HG02610 (cell line): ENCODE data around the gene TAC1.
"Not testable (repeated sequence)": the region's sequence is repeated elsewhere in the genome, so short reads cannot be mapped to it uniquely, and the experiment has no call there.

ENCODE experiments used
- ATAC-seq: cut with Tn5 transposase; IDR thresholded peaks from one replicate; pipeline ENCODE4 v1.9.1; 2021; ENCODE audit warnings: mild to moderate bottlenecking, moderate library complexity; ENCODE audit not compliant: unreplicated experiment

Gene TAC1

DNA sequence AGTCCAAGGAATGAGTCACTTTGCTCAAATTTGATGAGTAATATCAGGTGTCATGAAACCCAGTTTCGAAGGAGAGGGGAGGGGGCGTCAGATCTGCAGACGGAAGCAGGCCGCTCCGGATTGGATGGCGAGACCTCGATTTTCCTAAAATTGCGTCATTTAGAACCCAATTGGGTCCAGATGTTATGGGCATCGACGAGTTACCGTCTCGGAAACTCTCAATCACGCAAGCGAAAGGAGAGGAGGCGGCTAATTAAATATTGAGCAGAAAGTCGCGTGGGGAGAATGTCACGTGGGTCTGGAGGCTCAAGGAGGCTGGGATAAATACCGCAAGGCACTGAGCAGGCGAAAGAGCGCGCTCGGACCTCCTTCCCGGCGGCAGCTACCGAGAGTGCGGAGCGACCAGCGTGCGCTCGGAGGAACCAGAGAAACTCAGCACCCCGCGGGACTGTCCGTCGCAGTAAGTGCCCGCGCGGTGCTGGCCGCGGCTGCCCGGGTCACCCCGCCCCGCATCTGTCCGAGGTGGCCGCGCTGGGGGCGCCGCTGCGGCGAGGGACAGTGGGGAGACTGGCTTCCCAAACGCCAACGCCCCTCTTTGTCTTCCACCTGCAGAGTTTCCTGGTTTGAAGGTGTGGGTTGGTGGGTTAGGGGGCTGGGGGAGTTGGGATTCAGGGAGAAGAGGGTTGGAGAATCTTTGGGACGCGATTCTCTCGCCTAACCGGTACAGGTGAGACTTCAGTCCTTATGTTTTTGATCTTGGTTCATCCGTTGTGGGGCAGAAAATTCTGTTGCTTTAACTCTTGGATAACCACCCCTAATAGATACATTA, at the start of gene TAC1:
TAC1 (plus strand) TSS at position 351 of the 829 bp plus-strand sequence. CDS start 527 bp downstream, outside the sequence.
- ATAC-seq = no peak

DNA sequence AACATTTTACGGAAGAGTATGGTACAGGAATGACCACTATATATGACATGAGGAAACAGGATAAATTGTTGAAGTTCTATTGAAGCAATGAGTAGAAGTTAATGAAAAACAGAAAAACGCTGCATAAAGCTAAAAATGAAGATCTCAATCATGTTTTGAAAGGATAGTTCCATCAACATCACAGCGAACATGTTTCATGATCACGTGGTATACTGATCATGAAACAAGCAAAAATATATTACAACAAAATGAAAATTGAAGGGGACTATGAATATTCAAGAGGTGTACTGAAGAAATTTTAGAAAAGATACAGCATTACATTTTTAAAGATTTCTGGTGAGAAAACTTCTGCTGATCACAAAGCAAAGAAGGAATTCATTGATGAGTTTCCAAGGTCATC, 45.9 kb upstream of the TAC1 start:
- no peak for ATAC-seq

GRCh38 chr7:97693586-97693985, 38.3 kb upstream of the TAC1 start:
- no peak for ATAC-seq

GRCh38 chr7:97694355-97694754, 37.5 kb upstream of the TAC1 start:
- ATAC-seq = no peak

GRCh38 chr7:97697396-97697795, 34.5 kb upstream of the TAC1 start:
- no peak for ATAC-seq

- no peak for ATAC-seq
Observed at GRCh38 chr7:97722386-97722785, 9.5 kb upstream of the TAC1 start.

DNA sequence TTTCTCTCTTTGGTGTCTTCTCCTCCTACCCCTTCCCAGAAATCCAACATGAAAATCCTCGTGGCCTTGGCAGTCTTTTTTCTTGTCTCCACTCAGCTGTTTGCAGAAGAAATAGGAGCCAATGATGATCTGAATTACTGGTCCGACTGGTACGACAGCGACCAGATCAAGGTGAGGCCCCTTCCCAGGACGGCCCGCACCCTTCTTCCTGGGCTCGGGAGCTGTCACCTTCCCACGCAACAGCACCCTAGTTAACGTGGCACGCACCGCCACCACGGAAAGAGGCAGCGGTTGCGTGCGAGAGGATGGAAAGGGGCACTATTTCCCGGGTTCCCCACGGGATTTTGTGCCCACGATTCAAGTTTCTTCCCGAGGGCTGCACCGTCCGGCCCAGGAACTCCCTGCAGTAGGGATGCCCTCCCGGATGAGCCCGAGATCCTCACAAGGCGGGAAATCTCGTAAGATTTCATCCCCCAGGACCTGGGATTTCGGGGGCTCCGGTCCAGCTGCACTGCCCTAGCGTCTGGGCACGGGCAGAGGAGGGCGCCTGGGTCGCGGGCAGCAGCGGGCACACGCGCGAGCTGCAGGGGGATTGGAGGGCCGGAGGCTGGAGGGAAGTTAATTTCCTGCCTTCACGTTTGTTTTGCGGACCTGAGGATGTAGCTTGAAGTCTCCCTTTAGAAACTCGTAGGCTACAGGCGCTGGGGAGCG, 834 bp downstream of the TAC1 start:
- ATAC-seq = no peak

DNA sequence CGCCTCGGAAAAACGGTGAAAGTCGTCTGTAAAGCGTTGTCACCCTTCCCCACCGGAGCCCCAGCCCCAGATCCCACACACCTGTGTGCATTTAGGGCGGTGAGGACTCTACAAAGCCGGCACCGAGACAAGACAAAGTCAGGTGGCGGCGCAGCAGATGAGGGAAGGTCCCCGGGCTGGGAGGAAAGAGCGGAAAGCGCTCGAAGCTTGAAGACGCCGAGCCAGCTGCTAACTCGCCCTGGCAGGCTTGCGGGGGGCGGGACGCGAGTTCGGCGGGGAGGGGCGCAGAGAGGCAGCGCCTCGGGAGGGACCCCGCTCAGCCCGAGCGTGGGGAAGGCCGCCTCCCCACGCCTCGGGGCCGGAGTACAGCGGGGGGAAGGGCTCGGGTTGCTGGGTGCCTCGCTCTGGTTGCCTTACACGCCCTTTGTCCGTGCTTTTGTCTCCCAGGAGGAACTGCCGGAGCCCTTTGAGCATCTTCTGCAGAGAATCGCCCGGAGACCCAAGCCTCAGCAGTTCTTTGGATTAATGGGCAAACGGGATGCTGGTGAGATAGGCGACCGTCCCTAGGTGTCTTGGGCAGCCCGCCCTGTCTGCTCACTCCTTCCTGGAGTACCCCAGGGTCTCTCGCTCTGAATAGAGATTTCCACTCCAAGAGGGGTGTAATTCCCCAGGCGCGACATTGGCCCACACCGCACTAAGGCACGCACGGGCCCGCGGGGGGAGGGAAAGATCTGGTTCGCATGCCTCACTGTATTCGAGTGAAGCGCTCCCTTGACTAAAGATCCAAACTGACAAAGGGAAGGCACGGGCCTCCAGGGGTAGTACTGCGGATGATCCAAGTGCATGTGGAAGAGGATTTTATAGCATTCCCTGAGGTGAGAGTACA, 1.6 kb downstream of the TAC1 start:
- ATAC-seq = no peak

GRCh38 chr7:97734255-97734654, 2.4 kb downstream of the TAC1 start:
- no peak for ATAC-seq

DNA sequence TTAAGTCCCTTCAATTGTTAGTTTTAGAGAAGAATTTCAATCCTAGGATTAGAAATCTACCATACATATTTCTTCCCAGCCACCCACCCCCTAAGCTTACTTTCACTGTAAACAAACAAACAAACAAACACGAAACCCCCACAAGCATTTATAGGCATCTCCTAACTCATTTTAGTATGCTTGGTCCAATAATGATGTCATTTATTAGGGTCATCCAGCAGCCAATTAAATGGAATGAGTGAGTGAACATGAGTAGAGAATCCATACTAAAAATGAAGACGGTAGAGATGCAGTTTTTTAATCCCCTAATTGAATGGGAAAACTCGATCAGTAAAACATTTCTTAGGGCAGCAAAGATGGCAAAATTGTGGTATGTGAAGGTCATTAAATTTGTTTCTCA, 3.2 kb downstream of the TAC1 start:
- ATAC-seq = no peak

- ATAC-seq = no peak
Observed at GRCh38 chr7:97748482-97748881, 16.6 kb downstream of the TAC1 start.

DNA sequence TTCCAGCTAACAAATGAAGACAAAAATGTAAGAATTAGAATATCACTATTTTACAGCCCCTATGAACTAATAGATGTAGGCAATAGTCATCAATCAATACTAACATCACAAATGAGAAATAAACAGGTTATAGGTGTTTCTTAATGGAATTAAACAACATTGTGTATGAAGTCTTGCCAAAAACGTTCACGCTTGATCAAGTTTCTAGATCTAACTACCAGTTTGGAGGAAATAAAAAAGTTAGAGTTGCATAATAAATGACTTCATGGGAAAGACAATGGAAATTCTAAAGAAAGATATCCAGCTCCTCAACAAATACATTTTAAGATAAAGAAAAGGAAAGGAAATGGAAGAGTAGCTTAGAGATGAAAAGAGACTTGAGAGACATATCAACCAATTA, 19.7 kb downstream of the TAC1 start:
- no peak for ATAC-seq

GRCh38 chr7:97752215-97752614, 20.3 kb downstream of the TAC1 start:
- no peak for ATAC-seq

DNA sequence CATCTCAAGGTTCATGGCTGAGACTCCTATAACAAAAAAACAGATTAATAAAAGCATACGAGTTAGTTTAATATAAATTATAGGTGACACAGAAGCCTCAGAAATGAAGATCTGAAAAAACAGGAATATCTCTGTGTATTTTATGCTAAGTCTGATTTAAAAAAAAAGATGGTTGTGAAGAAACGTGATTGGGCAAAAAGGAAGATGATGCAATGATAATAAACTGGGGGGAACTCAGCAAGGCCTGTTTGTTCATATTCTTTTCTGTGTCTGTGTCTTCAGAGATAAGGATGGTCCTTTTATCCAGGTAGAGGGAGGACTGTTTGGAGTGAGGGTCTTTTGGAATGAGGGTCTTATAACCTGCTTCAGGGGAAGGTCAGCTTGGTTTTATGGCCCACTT, 25.9 kb downstream of the TAC1 start:
- ATAC-seq = no peak

- ATAC-seq = no peak
Observed at GRCh38 chr7:97770850-97771249, 39.0 kb downstream of the TAC1 start.

DNA sequence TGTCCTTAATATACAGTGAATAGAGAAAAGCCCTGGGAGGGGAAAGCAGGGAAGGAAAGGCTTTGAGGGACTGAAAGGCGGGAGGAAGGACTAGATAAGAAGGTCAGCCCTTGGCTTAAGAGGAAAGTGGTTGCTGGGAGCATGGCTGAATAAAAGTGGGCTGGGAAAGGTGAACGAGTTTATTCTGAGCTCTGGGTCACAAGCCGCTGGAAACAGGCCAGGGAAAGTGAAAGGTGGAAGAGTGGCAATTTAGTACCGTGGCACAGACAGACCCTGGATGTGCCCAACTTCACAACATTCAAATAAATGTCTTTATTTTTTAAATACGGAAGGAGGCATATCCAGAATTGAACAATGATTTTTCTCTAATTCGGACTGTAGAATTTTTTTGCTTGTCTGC, 39.7 kb downstream of the TAC1 start:
- ATAC-seq = no peak

- ATAC-seq = no peak
Observed at GRCh38 chr7:97772045-97772901, 40.4 kb downstream of the TAC1 start.

- ATAC-seq = not testable (repeated sequence)
Observed at GRCh38 chr7:97786398-97786797, 54.5 kb downstream of the TAC1 start.
